HEK293T (cell line): Measurements from ENCODE around the gene MCRS1.

Experiments
- ARNT ChIP-seq: fragments of 450-650 bp; IDR thresholded peaks from 2 replicates; pipeline ENCODE4 v1.6.1; 2017; ENCODE audit warnings: mild to moderate bottlenecking
- BHLHE40 ChIP-seq: fragments of 450-650 bp; IDR thresholded peaks from 2 replicates; pipeline ENCODE4 v1.6.1; 2016; ENCODE audit warnings: mild to moderate bottlenecking, moderate library complexity, borderline replicate concordance
- CTBP1 ChIP-seq: fragments of 450-650 bp; IDR thresholded peaks from 2 replicates; pipeline ENCODE4 v1.6.1; 2016; ENCODE audit warnings: borderline replicate concordance
- ELF4 ChIP-seq: fragments of 450-650 bp; IDR thresholded peaks from 2 replicates; pipeline ENCODE4 v1.6.1; 2017; ENCODE audit warnings: antibody characterized with exemption
- FOXA1 ChIP-seq: fragments of 450-650 bp; IDR thresholded peaks from 2 replicates; pipeline ENCODE4 v1.6.1; 2016; ENCODE audit warnings: mild to moderate bottlenecking
- FOXM1 ChIP-seq: fragments of 450-650 bp; IDR thresholded peaks from 2 replicates; pipeline ENCODE4 v1.6.1; 2017; ENCODE audit warnings: mild to moderate bottlenecking, borderline replicate concordance
- NFRKB ChIP-seq: fragments of 450-650 bp; IDR thresholded peaks from 2 replicates; pipeline ENCODE4 v1.6.1; 2016; ENCODE audit warnings: mild to moderate bottlenecking, moderate library complexity
- PKNOX1 ChIP-seq: fragments of 450-650 bp; IDR thresholded peaks from 2 replicates; pipeline ENCODE4 v1.6.1; 2016
- SP1 ChIP-seq: fragments of 450-650 bp; IDR thresholded peaks from 2 replicates; pipeline ENCODE4 v1.6.1; 2017
- TARDBP ChIP-seq: fragments of 450-650 bp; IDR thresholded peaks from 2 replicates; pipeline ENCODE4 v1.6.1; 2016

- TF ChIP-seq FOXM1, result no peak
- TF ChIP-seq CTBP1, result no peak
- no peak for TF ChIP-seq TARDBP
- TF ChIP-seq BHLHE40, result no peak
- TF ChIP-seq ELF4, result no peak
- no peak for TF ChIP-seq FOXA1
- TF ChIP-seq NFRKB, result no peak
- no peak for TF ChIP-seq PKNOX1
- no peak for TF ChIP-seq SP1
- no peak for TF ChIP-seq ARNT
Observed at GRCh38 chr12:49533331-49533730, 34.6 kb downstream of the MCRS1 start.
